ENCODE results near the gene LRRC17.
"Not testable (repeated sequence)": the region's sequence is repeated elsewhere in the genome, so short reads cannot be mapped to it uniquely, and the experiment has no call there.

Gene LRRC17

DNA sequence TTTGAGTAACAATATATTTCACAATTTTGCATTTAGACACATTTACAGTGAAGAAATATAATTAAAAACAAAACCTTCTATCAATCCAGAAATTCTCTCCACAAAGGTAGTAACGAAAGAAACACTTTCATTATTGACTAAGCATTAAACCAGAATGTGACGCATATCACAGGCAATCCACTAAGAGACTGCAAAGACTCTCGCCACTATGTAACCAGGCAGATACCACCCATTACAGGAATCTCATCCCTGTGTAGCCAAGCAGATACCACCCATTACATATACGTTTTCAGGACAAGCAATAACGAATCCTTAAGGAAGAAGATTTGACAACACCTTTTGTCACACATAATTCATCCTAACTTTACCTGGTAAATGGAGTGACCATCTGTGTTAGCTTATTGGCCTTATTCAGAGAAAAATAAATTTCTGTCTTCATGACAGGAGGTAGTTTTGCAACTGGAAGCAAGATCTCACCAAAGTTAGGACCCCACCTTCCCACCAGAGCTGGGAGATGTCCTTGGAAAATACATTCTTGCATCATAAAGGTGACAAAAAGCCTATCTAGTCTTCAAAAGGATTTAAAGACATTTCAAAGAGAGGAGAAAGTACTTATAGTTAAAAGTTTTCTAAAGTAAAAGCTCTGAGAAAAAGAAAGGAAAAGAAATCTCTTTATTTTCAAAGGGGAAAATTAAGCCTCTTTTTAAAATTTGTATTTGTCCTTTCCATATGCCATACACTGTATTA is 30.8 kb downstream of the LRRC17 start:
- no peak for DNase-seq

DNA sequence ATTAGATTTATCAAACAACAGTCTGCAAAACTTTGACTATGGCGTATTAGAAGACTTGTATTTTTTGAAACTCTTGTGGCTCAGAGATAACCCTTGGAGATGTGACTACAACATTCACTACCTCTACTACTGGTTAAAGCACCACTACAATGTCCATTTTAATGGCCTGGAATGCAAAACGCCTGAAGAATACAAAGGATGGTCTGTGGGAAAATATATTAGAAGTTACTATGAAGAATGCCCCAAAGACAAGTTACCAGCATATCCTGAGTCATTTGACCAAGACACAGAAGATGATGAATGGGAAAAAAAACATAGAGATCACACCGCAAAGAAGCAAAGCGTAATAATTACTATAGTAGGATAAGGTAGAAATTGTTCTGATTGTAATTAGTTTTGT is 31.4 kb downstream of the LRRC17 start:
- DNase-seq, result no peak

GRCh38 chr7:102951839-102952238 is 39.0 kb downstream of the LRRC17 start:
- DNase-seq, result no peak

DNA sequence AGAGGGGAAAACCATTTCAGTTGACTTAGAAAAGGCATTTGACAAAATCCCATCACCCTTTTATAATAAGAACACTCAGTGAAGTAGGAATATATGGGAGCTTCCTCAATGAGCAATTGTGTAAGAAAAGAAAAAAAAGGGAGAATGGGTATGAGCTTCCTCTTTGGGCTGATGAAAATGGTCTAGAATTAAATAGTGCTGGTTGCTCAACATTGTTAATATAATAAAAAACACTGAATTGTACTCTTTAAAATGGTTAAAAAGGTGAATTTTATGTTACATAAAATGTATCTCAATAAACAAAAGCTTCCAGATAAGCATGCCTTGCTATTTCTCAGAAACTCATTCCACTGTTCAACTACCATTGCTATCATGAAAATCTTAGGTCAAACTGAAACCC is 40.6 kb downstream of the LRRC17 start:
- no peak for DNase-seq

DNA sequence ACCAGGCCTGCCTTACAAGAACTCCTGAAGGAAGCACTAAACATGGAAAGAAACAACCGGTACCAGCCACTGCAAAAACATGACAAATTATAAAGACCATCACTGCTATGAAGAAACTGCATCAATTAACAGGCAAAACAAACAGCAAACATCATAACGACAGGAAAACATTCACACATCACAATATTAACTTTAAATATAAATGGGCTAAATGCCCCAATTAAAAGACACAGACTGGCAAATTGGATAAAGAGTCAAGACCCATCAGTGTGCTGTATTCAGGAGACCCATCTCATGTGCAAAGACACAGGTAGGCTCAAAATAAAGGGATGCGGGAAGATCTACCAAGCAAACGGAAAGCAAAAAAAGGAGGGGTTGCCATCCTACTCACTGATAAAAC is 41.6 kb downstream of the LRRC17 start:
- not testable (repeated sequence) for DNase-seq

DNA sequence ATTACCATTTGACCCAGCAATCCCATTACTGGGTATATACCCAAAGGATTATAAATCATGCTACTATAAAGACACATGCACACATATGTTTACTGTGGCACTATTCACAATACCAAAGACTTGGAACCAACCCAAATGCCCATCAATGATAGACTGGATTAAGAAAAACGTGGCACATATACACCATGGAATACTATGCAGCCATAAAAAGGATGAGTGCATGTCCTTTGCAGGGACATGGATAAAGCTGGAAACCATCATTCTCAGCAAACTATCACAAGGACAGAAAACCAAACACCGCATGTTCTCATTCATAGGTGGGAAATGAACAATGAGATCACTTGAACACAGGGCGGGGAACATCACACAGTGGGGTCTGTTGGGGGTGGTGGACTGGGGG is 45.2 kb downstream of the LRRC17 start:
- not testable (repeated sequence) for DNase-seq

DNA sequence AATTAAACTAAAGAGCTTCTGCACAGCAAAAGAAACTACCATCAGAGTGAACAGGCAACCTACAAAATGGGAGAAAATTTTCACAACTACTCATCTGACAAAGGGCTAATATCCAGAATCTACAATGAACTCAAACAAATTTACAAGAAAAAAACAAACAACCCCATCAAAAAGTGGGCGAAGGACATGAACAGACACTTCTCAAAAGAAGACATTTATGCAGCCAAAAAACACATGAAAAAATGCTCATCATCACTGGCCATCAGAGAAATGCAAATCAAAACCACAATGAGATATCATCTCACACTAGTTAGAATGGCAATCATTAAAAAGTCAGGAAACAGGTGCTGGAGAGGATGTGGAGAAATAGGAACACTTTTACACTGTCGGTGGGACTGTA is 49.2 kb downstream of the LRRC17 start:
- DNase-seq, result not testable (repeated sequence)

GRCh38 chr7:102966465-102966864 is 53.7 kb downstream of the LRRC17 start:
- DNase-seq, result no peak

GRCh38 chr7:102967798-102968197 is 55.0 kb downstream of the LRRC17 start:
- no peak for DNase-seq

DNA sequence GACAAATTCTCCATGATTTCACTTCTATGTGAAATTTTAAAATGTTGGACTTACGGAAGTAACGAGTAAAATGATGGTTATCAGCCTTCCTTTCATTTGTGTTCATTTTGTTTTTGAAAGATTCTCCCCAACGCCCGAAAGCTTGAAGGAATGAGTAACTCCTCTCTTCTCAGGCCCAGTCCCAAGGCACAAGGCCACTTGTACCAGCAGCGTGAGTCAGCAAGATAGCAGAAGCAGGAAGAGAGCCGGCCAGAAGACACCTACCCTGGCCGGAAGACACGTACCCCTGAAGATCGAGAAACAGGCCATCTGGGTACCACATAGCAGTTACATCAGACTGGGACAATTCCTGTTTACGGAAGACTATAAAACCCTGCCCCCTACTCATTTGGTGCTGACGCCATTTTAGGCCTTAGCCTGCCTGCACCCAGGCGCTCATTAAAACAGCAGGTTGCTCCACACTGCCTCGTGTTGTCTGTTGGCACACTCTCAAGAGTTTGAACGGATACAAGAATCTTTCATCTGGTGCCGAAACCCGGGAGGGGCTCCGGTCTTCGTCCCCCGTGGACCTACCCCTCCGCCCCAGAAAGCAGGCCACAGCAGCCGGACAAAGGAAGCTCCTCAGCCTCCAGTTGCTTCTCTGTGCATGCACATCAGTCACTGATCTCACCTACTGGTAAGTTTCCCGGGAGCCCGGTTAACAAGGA is 60.4 kb downstream of the LRRC17 start:
- no peak for DNase-seq

GRCh38 chr7:102974366-102975236 is 61.8 kb downstream of the LRRC17 start:
- no peak for DNase-seq

GRCh38 chr7:102975854-102976253 is 63.1 kb downstream of the LRRC17 start:
- DNase-seq, result no peak

DNA sequence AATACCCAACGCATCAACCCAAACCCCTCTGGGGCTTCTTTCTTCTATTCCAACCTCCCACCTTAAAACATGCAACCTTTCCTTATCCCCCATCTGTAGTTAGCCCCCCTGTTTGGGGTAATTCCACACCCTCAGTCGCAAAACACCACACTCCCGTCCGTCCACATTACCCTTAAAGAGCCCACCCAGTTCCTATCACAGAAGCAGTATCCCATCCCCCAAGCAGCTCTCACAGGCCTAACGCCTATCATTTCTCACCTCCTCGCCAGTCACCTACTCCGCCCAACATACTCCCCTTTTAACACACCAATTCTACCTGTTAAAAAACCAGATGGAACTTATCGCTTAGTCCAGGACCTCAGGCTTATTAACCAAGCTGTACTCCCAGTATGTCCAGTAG is 63.7 kb downstream of the LRRC17 start:
- no peak for DNase-seq

GRCh38 chr7:102977586-102977985 is 64.8 kb downstream of the LRRC17 start:
- DNase-seq, result not testable (repeated sequence)

DNA sequence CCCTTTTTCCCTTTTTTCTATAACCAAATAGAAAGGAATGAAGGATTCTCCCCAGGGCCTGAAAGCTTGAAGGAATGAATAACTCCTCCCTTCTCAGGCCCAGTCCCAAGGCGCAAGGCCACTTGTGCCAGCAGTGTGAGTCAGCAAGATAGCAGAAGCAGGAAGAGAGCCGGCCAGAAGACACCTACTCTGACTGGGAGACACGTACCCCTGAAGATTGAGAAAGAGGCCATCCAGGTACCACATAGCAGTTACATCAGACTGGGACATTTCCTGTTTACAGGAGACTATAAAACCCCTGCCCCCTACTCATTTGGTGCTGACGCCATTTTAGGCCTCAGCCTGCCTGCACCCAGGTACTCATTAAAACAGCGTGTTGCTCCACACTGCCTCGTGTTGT is 65.5 kb downstream of the LRRC17 start:
- DNase-seq, result no peak

GRCh38 chr7:102979670-102980069 is 66.9 kb downstream of the LRRC17 start:
- DNase-seq, result no peak

DNA sequence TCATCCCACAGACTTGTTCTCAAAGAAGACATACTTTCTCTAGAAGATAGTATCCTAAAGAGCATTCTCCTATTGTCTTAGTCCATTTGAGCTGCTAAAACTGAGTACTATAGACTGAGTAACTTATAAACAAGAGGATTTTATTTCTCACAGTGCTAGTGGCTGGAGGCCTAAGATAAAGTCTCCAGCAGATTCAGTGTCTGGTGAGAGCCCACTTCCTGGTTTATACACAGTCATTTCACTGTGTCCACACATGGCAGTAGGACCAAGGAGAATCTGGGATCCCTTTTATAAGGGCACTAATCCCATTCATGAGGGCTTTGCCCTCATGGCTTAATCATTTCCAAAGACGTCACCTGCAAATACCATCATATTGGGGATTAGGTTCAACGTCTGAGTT is 68.7 kb downstream of the LRRC17 start:
- no peak for DNase-seq

DNA sequence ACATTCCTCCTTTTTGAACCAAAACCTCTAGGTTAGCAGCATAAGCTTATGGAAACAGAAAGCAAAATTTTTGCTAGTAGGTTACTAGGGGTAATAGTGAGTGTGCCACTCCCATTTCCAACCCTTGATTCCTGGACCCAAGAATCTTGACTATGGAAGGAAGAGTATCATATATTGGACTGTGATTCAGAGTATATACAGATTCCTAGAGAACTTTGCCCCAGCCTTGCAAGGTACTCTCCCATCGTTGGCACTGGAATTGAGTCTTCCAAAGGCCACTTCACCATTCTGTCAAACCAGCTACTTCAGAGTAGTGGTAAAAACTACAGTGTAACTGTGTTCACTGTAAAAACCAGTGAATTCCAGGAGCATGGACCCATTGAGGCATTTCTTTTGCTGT is 69.4 kb downstream of the LRRC17 start:
- DNase-seq, result no peak

DNA sequence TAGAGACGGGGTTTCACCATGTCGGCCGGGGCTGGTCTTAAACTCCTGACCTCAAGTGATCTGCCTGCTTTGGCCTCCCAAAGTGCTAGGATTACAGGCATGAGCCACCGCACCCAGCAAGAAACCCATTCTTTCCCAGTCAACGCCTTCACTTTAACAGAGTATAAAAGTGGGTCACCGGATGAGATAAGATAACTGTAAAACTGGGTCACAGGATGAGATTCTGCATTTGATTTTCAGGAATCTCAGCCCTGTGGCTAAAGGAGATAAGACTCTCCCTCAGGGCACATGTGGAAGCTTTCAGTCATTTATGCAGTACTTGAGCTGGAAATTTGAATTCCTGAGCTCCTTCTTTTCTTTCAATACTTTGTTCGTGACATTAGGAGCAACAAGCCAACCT is 70.8 kb downstream of the LRRC17 start:
- no peak for DNase-seq

DNA sequence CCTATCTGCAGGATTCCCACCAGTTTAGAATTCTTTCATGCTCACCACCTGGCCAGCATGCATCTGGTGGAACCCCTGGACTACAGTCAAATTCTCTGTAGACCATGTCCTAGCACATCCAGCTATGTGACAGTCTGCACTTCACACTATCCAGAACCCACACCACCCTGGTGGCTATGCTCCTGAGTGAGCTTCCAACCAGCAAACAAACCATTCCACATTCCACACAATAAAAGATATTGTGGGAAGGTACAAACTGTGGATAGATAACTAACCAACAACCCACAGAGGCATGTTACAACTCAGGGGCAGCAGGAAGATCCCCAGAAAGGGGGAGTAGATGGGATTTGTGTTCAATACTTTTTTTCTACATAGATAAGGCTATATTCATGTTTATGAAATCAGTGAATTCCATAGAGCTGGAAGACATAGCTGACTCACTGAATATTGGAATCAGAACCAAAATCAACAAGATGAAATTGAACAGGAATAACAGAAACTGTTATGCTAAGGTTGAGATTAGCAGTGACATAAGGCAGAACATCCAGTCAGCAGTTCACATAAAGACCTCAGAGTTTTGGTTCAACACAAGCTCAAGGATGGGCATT is 72.5 kb downstream of the LRRC17 start:
- DNase-seq, result no peak

DNA sequence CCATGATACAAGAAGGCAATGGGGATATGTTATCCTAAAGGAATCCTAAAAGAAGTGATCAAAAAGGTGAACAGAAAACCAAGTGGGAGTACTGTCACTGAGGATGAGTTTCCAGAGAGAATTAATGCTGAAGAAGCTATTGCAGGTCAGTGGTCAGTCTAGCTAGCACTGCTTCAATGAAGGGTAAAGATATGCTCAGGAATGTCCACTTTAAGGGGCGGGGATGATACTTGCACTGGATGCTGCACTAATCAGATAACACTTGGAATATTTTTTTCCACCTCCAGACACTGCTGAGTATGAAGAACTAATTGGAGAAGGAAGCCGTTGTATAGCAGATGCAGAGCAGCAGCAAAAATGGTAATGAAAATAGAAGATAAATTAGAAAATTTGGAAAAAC is 75.3 kb downstream of the LRRC17 start:
- no peak for DNase-seq

- DNase-seq, result no peak
Observed at GRCh38 chr7:102988631-102989560, 76.1 kb downstream of the LRRC17 start.
